Peyer's patch (tissue), 4 donors: Measurements from ENCODE around the gene TTC39B. TPM values are rescaled to one million over a fixed set of nuclear protein-coding genes. Genes with fewer than 3 reads are reported as not detected.

ENCODE experiments used
- DNase-seq, 3 donors: peaks; one replicate each; pipeline ENCODE4 v3.0.0-alpha.2; 2017 to 2019
- H3K27ac ChIP-seq, 4 donors: fragments of 200-600 bp; sonication (generic); one replicate each; pipeline ENCODE4 v1.5.1; 2016 to 2019
- H3K27me3 ChIP-seq, 2 donors: fragments of 200-600 bp; sonication (generic); one replicate each; pipeline ENCODE4 v1.5.1; 2019
- H3K36me3 ChIP-seq, 3 donors: fragments of 200-600 bp; sonication (generic); one replicate each; pipeline ENCODE4 v1.5.1; 2016 to 2019
- H3K4me1 ChIP-seq, 4 donors: fragments of 200-600 bp; sonication (generic); one replicate each; pipeline ENCODE4 v1.5.1; 2016 to 2019
- H3K4me3 ChIP-seq, 4 donors: fragments of 200-600 bp; sonication (generic); 1 replicate in 3 of 4; 2 replicates in 1 of 4; pipeline ENCODE4 v1.5.1; 2016 to 2019; ENCODE audit warnings: mild to moderate bottlenecking in 1 of 4
- H3K9me3 ChIP-seq, 4 donors: fragments of 200-600 bp; sonication (generic); one replicate each; pipeline ENCODE4 v1.5.1; 2016 to 2019; ENCODE audit warnings: mild to moderate bottlenecking in 1 of 4
- POLR2A ChIP-seq, 2 donors: fragments of 450-650 bp; IDR thresholded peaks; one replicate each; pipeline ENCODE4 v1.5.1; 2017; ENCODE audit warnings: antibody characterized with exemption in 2 of 2, mild to moderate bottlenecking in 2 of 2, moderate library complexity in 2 of 2
- total RNA-seq, 4 donors: library from RNA; depleted of rRNA; stranded (reverse); fragments of >200 nt; gene quantifications; one replicate each; pipeline ENCODE4 v1.1.0, GENCODE V29; 2016
- TF ChIP-seq, protein P1 (sequence below), 6 experiments: fragments of 450-650 bp in 4 of 6; fragments of 200-600 bp in 2 of 6; sonication (generic) in 1 of 6; IDR thresholded peaks; one replicate each; pipeline ENCODE4 v1.5.1; 2017 to 2019; ENCODE audit warnings: antibody characterized with exemption in 6 of 6, mild to moderate bottlenecking in 3 of 6, moderate library complexity in 1 of 6

Gene TTC39B
- total RNA-seq, 4 donors from 2014 or later = 17.3 to 44.1 (median 33.1) TPM

- no peaks in the 10 kb centered on the region for H3K9me3 ChIP-seq
- DNase-seq = no peak
- peaks cover 0 to 35% (median 0%) of the 10 kb centered on the region in 3 donors for H3K36me3 ChIP-seq
- H3K27ac ChIP-seq = no peak overlapping the region
- no peak overlapping the region for H3K4me3 ChIP-seq
- no peak for TF ChIP-seq POLR2A (IDR thresholded peaks at IDR 0.05)
- TF ChIP-seq, protein P1, sequence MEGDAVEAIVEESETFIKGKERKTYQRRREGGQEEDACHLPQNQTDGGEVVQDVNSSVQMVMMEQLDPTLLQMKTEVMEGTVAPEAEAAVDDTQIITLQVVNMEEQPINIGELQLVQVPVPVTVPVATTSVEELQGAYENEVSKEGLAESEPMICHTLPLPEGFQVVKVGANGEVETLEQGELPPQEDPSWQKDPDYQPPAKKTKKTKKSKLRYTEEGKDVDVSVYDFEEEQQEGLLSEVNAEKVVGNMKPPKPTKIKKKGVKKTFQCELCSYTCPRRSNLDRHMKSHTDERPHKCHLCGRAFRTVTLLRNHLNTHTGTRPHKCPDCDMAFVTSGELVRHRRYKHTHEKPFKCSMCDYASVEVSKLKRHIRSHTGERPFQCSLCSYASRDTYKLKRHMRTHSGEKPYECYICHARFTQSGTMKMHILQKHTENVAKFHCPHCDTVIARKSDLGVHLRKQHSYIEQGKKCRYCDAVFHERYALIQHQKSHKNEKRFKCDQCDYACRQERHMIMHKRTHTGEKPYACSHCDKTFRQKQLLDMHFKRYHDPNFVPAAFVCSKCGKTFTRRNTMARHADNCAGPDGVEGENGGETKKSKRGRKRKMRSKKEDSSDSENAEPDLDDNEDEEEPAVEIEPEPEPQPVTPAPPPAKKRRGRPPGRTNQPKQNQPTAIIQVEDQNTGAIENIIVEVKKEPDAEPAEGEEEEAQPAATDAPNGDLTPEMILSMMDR (IDR thresholded peaks at IDR 0.05) = no peak
- no peaks in the 10 kb centered on the region for H3K27me3 ChIP-seq
- peaks cover 0 to 6% (median 0%) of the 10 kb centered on the region in 4 donors for H3K4me1 ChIP-seq
These were observed 99.9 kb downstream of the TTC39B start for GRCh38 chr9:15206903-15207696.

GRCh38 chr9:15205632-15206420 is 101.2 kb downstream of the TTC39B start:
- Histone ChIP-seq H3K36me3 (peaks cover 0 to 41% (median 0%) of the 10 kb centered on the region in 3 donors), H3K27me3 (no peaks in the 10 kb centered on the region), H3K27ac (no peak overlapping the region), H3K9me3 (no peaks in the 10 kb centered on the region), H3K4me1 (no peaks in the 10 kb centered on the region), H3K4me3 (no peak overlapping the region)
- DNase-seq = no peak
- TF ChIP-seq, protein P1 (IDR thresholded peaks at IDR 0.05) = no peak
- TF ChIP-seq POLR2A (IDR thresholded peaks at IDR 0.05) = no peak

- Histone ChIP-seq H3K27ac (no peak overlapping the region), H3K9me3 (no peaks in the 10 kb centered on the region), H3K27me3 (no peaks in the 10 kb centered on the region), H3K4me3 (no peak overlapping the region), H3K4me1 (no peaks in the 10 kb centered on the region), H3K36me3 (peaks cover 0 to 40% (median 0%) of the 10 kb centered on the region in 3 donors)
- TF ChIP-seq, protein P1 (IDR thresholded peaks at IDR 0.05) = no peak
- TF ChIP-seq POLR2A (IDR thresholded peaks at IDR 0.05) = no peak
- DNase-seq = no peak
These were observed 103.4 kb downstream of the TTC39B start for GRCh38 chr9:15203581-15203980.

GRCh38 chr9:15200111-15200510 is 106.9 kb downstream of the TTC39B start:
- peaks cover 0 to 58% (median 0%) of the 10 kb centered on the region in 3 donors for H3K36me3 ChIP-seq
- TF ChIP-seq POLR2A (IDR thresholded peaks at IDR 0.05) = no peak
- TF ChIP-seq, protein P1 (IDR thresholded peaks at IDR 0.05) = no peak
- DNase-seq = no peak

GRCh38 chr9:15192856-15193255 is 114.2 kb downstream of the TTC39B start:
- Histone ChIP-seq H3K27me3 (no peaks in the 10 kb centered on the region), H3K27ac (no peak overlapping the region), H3K36me3 (peaks cover 0 to 75% (median 0%) of the 10 kb centered on the region in 3 donors), H3K4me3 (no peak overlapping the region), H3K4me1 (no peaks in the 10 kb centered on the region), H3K9me3 (no peaks in the 10 kb centered on the region)
- no peak for DNase-seq
- TF ChIP-seq POLR2A (IDR thresholded peaks at IDR 0.05) = no peak
- TF ChIP-seq, protein P1 (IDR thresholded peaks at IDR 0.05) = no peak

More at GRCh38 chr9:15200111-15200510, 106.9 kb downstream of the TTC39B start:
- Histone ChIP-seq H3K27me3 (no peaks in the 10 kb centered on the region), H3K9me3 (no peaks in the 10 kb centered on the region), H3K4me1 (no peaks in the 10 kb centered on the region), H3K4me3 (no peak overlapping the region), H3K27ac (no peak overlapping the region)
